ENCODE results near the gene OCSTAMP.

GRCh38 chr20:46559001-46559400 is 8.5 kb upstream of the OCSTAMP start:
- no peak for TF ChIP-seq CTCF (IDR thresholded peaks at IDR 0.05; ENCODE audit: low read length)
- TF ChIP-seq EZH2 (optimal IDR thresholded peaks at IDR 0.05; ENCODE audit: low read depth, low read length), result no peak
- no peak for TF ChIP-seq EZH2phosphoT487 (IDR thresholded peaks at IDR 0.05; ENCODE audit: low read length)

Measured in MM.1S (cell line).